HepG2 (cell line): ENCODE results near the gene PACSIN1. TPM values are rescaled to one million over a fixed set of nuclear protein-coding genes. Genes with fewer than 3 reads are reported as not detected.

Source experiments
- ATAC-seq: fragments of 200-7000 bp; cut with Tn5 transposase; 3 replicates; pipeline ENCODE4 v1.9.1; 2020; ENCODE audit warnings: mild to moderate bottlenecking, moderate library complexity
- BruUV-seq: library from RNA; stranded (reverse); fragments of 400-500 nt; replicated peaks from 2 replicates; lab custom pipeline; 2021; lab: Mats Ljungman, UMichigan
- CTCF ChIA-PET: fragments of 300-600 bp; formaldehyde crosslinking; extraction: SDS; loops from one replicate; lab custom pipeline; 2021; ENCODE audit warnings: low total read pairs, inconsistent platforms, low intra/inter-chr PET ratio; lab: Yijun Ruan, JAX
- POLR2A ChIA-PET: fragments of 350-600 bp; sonication (Branson Sonifier 250); formaldehyde crosslinking; loops from one replicate; lab custom pipeline; 2020; ENCODE audit warnings: antibody characterized with exemption, inconsistent platforms; lab: Yijun Ruan, JAX
- DNase-seq: peaks from one replicate; pipeline ENCODE4 v3.0.0-alpha.2; 2015; ENCODE audit warnings: low spot score
- FAIRE-seq: peaks from 3 replicates; lab custom pipeline; 2011; peaks lifted over from hg19 to GRCh38; lab: Jason Lieb, UNC
- H2AFZ ChIP-seq: one replicate; pipeline ENCODE4 v1.6.1; 2011; ENCODE audit warnings: low read length, inconsistent platforms
- H3K27ac ChIP-seq: fragments of 300-600 bp; 3 replicates; pipeline ENCODE4 v1.8.0; 2011; ENCODE audit warnings: mixed run types, mild to moderate bottlenecking, mixed read lengths, low read length, inconsistent platforms; ENCODE audit not compliant: insufficient read depth; ENCODE audit errors: extremely low read length
- H3K27me3 ChIP-seq, 2 experiments: fragments of 200-600 bp in 1 of 2; 2 replicates in 1 of 2; 3 replicates in 1 of 2; pipeline versions ENCODE4 v1.6.0 to v1.8.0; 2011; ENCODE audit warnings: low read length in 2 of 2, mild to moderate bottlenecking in 2 of 2, moderate library complexity in 2 of 2, inconsistent platforms in 1 of 2; ENCODE audit not compliant: insufficient read depth in 2 of 2, control insufficient read depth in 1 of 2
- H3K36me3 ChIP-seq, 2 experiments: fragments of 200-600 bp in 1 of 2; replicated peaks in 1 of 2; 2 replicates in 1 of 2; 3 replicates in 1 of 2; pipeline versions ENCODE4 v1.5.1 to v1.8.0; 2011; ENCODE audit warnings: low read length in 2 of 2, inconsistent platforms in 1 of 2; ENCODE audit not compliant: insufficient read depth in 2 of 2, control insufficient read depth in 1 of 2
- H3K4me1 ChIP-seq: 2 replicates; pipeline ENCODE4 v1.5.1; 2012; ENCODE audit warnings: low read length, inconsistent platforms; ENCODE audit not compliant: insufficient read depth
- H3K4me2 ChIP-seq: 2 replicates; pipeline ENCODE4 v1.6.0; 2011; ENCODE audit warnings: low read depth, low read length, inconsistent platforms
- H3K4me3 ChIP-seq, 3 experiments: fragments of 200-600 bp in 1 of 3; sonication (generic), shearing (Covaris generic) in 1 of 3; replicated peaks in 1 of 3; 2 replicates each; pipeline ENCODE4 v1.5.1; 2011 to 2016; ENCODE audit warnings: low read length in 3 of 3, inconsistent platforms in 2 of 3, low read depth in 2 of 3, mild to moderate bottlenecking in 2 of 3, control low read depth in 1 of 3, mixed read lengths in 1 of 3; ENCODE audit not compliant: insufficient read depth in 1 of 3
- H3K79me2 ChIP-seq: one replicate; pipeline ENCODE4 v1.6.1; 2011; ENCODE audit warnings: low read length, inconsistent platforms; ENCODE audit not compliant: insufficient read depth
- H3K9ac ChIP-seq: 2 replicates; pipeline ENCODE4 v1.6.0; 2011; ENCODE audit warnings: mild to moderate bottlenecking, low read depth, low read length, inconsistent platforms; ENCODE audit not compliant: insufficient read depth
- H3K9me3 ChIP-seq: 2 replicates; pipeline ENCODE4 v1.5.1; 2012; ENCODE audit warnings: mild to moderate bottlenecking, low read length
- H4K20me1 ChIP-seq: 2 replicates; pipeline ENCODE4 v1.6.0; 2011; ENCODE audit warnings: inconsistent platforms, mild to moderate bottlenecking, low read length, moderate library complexity; ENCODE audit not compliant: insufficient read depth
- AGO2 ChIP-seq: fragments of 200-400 bp; formaldehyde crosslinking; optimal IDR thresholded peaks from 2 replicates; pipeline ENCODE3; 2017; ENCODE audit warnings: mild to moderate bottlenecking, low read depth, low read length, moderate library complexity
- ATAD3A ChIP-seq: sonication (generic); formaldehyde crosslinking; IDR thresholded peaks from 2 replicates; pipeline ENCODE4 v1.4.0; 2020; ENCODE audit warnings: missing genetic modification reagents
- FOXP4 ChIP-seq: sonication (generic); formaldehyde crosslinking; IDR thresholded peaks from 2 replicates; pipeline ENCODE4 v1.4.0; 2020; ENCODE audit warnings: missing genetic modification reagents
- LCORL ChIP-seq, 2 experiments: fragments of 450-650 bp in 1 of 2; sonication (generic) in 1 of 2; formaldehyde crosslinking in 1 of 2; IDR thresholded peaks; 2 replicates each; pipeline versions ENCODE4 v1.5.0 to v1.6.1; 2017 to 2020; ENCODE audit warnings: antibody characterized with exemption in 1 of 2, missing genetic modification reagents in 1 of 2
- MLLT10 ChIP-seq: sonication (generic); formaldehyde crosslinking; IDR thresholded peaks from 2 replicates; pipeline ENCODE4 v1.4.0; 2020; ENCODE audit warnings: missing genetic modification reagents
- NFYC ChIP-seq: IDR thresholded peaks from 2 replicates; pipeline ENCODE4 v1.6.1; 2016; ENCODE audit warnings: missing genetic modification reagents, missing compliant biosample characterization
- NR0B2 ChIP-seq: sonication (generic); formaldehyde crosslinking; IDR thresholded peaks from 2 replicates; pipeline ENCODE4 v1.4.0; 2020; ENCODE audit warnings: mild to moderate bottlenecking, missing genetic modification reagents
- SAP130 ChIP-seq: IDR thresholded peaks from 2 replicates; pipeline ENCODE4 v1.6.1; 2016; ENCODE audit warnings: low read depth
- ZNF20 ChIP-seq: sonication (generic); formaldehyde crosslinking; IDR thresholded peaks from 2 replicates; pipeline ENCODE4 v1.4.0; 2020; ENCODE audit warnings: mild to moderate bottlenecking, moderate library complexity, missing genetic modification reagents
- ZNF24 ChIP-seq: fragments of 450-650 bp; IDR thresholded peaks from 2 replicates; pipeline ENCODE4 v1.6.1; 2017; ENCODE audit warnings: antibody characterized with exemption, mild to moderate bottlenecking
- ZNF253 ChIP-seq: sonication (generic); formaldehyde crosslinking; IDR thresholded peaks from 2 replicates; pipeline ENCODE4 v1.8.0; 2022; ENCODE audit warnings: mild to moderate bottlenecking, missing genetic modification reagents, borderline replicate concordance
- ZNF274 ChIP-seq: sonication (generic); formaldehyde crosslinking; IDR thresholded peaks from 2 replicates; pipeline ENCODE4 v1.5.1; 2020; ENCODE audit warnings: mild to moderate bottlenecking, missing genetic modification reagents
- ZNF280D ChIP-seq: sonication (generic); formaldehyde crosslinking; IDR thresholded peaks from 2 replicates; pipeline ENCODE4 v1.5.1; 2020; ENCODE audit warnings: mild to moderate bottlenecking, missing genetic modification reagents
- ZNF83 ChIP-seq: sonication (generic); formaldehyde crosslinking; IDR thresholded peaks from 2 replicates; pipeline ENCODE4 v1.4.0; 2020; ENCODE audit warnings: missing genetic modification reagents, mild to moderate bottlenecking, borderline replicate concordance
- WGBS: methylation state at CpG from one replicate; pipeline ENCODE4 v1.1.6; 2017; ENCODE audit warnings: low lambda C conversion rate; 5-methylcytosine and 5-hydroxymethylcytosine counted together
- in situ Hi-C: cut with HindIII; loops from 2 replicates; pipeline ENCODE4 v1.10.0; 2017; ENCODE audit warnings: low pct_unique_long_range_greater_than_20kb; ENCODE audit not compliant: extremely low pct_ligation_motif_present
- intact Hi-C: fragments of 100-400 bp; cut with micrococcal nuclease; formaldehyde crosslinking; loops from one replicate; pipeline ENCODE4 v1.10.0; 2022; ENCODE audit not compliant: unreplicated experiment
- polyA plus RNA-seq, 8 experiments: library from polyadenylated mRNA; depleted of rRNA in 3 of 8; stranded (reverse) in 7 of 8; unstranded in 1 of 8; fragments of >200 nt; fragmentation: Illumina TruSeq in 4 of 8; extraction: Trizol in 4 of 8; gene quantifications; 2 replicates each; pipeline versions ENCODE4 v1.2.1 to v1.2.3, GENCODE V29; 2011 to 2016; ENCODE audit warnings: low read depth in 4 of 8, missing spikeins in 1 of 8, mixed read lengths in 1 of 8; ENCODE audit not compliant: insufficient read depth in 1 of 8
- total RNA-seq, 5 experiments: library from RNA; depleted of rRNA; stranded (reverse); fragments of >200 nt; fragmentation: Illumina TruSeq; extraction: Trizol; gene quantifications; 2 replicates each; pipeline ENCODE4 v1.2.3, GENCODE V29; 2016; ENCODE audit warnings: low read depth in 1 of 5
- TF ChIP-seq, protein P1 (sequence below): sonication (generic); formaldehyde crosslinking; IDR thresholded peaks from 2 replicates; pipeline ENCODE4 v1.8.1; 2023; ENCODE audit warnings: mild to moderate bottlenecking, missing genetic modification reagents
- TF ChIP-seq, protein P2 (sequence below): sonication (generic); formaldehyde crosslinking; IDR thresholded peaks from 2 replicates; pipeline ENCODE4 v1.4.0; 2020; ENCODE audit warnings: mild to moderate bottlenecking, missing genetic modification reagents

The PACSIN1 gene
- total and polyA plus RNA-seq, 2 of the 13 experiments (the other 11 are each of a cell fraction or from before 2014, with no cell fraction given) = not detected

DNA sequence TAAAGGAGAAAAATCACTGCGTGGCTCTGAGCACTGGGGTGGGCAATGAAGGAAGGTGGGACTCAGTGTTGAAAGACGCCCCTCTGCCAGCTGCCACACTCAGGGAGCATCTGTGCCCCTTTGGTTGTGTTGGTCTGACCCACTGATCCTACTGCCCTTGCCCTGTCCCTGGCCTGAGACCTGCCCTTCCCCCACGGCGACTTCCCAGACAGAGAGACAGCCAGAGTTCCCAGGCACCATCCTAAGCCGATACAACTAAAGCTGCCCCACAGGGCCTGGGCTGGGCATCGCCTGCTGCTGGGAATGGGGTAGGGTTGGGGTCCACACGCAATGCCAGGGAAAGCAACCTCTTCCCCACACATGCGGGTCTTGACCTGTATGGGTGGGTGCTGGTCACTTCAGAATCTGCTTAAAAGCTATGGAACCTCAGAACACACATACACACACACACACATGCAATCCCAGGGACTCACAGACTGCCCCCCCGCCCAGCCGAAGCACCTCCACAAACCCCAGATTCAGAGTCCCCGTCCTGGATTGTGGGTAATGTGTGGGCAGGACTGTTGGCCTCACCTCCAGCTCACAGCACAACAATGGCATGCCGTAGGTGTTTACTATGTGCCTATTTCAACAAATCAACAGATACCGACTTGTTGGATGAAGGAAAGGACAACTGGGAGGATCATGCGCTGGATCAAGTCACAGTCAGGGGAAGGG is 101.1 kb downstream of the PACSIN1 start:
- WGBS = 30% methylated on average over 11 of the region's 14 CpGs
- DNase-seq = peak; percentile 39
- POLR2A ChIA-PET = interaction anchor here (0.7 kb wide), 1 partner anchor 232 kb away, joined by 3 read pairs; no protein-coding TSS in a partner anchor
- Histone ChIP-seq H3K9ac (no peak overlapping the region), H3K27me3 (peaks cover 6 to 34% of the 10 kb centered on the region in 2 experiments; a peak in 4 of 5 replicates), H2AFZ (no peak overlapping the region), H3K79me2 (no peaks in the 10 kb centered on the region), H4K20me1 (no peaks in the 10 kb centered on the region), H3K36me3 (no peaks in the 10 kb centered on the region), H3K27ac (no peak overlapping the region), H3K4me1 (peaks cover 71% of the 10 kb centered on the region), H3K4me2 (peak overlapping the region; percentile 53), H3K9me3 (no peaks in the 10 kb centered on the region), H3K4me3 (no peak overlapping the region; a peak in 1 of 6 replicates)
- ATAC-seq = no peak; the same call in 1 of the 3 replicates
- FAIRE-seq = no peak
- intact Hi-C loops = no loop called here
- CTCF ChIA-PET = no interaction called here
- no TSS peak for BruUV-seq
- in situ Hi-C loops = no loop called here
- TF ChIP-seq LCORL (IDR thresholded peaks at IDR 0.05) (no peak), LCORL (CRISPR knock-in tag; IDR thresholded peaks at IDR 0.05) (no peak), FOXP4 (peak; percentile 50; the same call in 1 of the 2 replicates), ZNF280D (CRISPR knock-in tag) (no peak), ZNF253 (CRISPR knock-in tag) (no peak), ZNF83 (no peak), ATAD3A (CRISPR knock-in tag) (no peak), SAP130 (CRISPR knock-in tag) (no peak), NFYC (no peak), ZNF24 (no peak), ZNF20 (CRISPR knock-in tag) (no peak), MLLT10 (CRISPR knock-in tag) (no peak), AGO2 (no peak), ZNF274 (CRISPR knock-in tag) (no peak), NR0B2 (CRISPR knock-in tag) (no peak)
- TF ChIP-seq, protein P1, sequence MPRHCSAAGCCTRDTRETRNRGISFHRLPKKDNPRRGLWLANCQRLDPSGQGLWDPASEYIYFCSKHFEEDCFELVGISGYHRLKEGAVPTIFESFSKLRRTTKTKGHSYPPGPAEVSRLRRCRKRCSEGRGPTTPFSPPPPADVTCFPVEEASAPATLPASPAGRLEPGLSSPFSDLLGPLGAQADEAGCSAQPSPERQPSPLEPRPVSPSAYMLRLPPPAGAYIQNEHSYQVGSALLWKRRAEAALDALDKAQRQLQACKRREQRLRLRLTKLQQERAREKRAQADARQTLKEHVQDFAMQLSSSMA (CRISPR knock-in tag) = no peak
- TF ChIP-seq, protein P2, sequence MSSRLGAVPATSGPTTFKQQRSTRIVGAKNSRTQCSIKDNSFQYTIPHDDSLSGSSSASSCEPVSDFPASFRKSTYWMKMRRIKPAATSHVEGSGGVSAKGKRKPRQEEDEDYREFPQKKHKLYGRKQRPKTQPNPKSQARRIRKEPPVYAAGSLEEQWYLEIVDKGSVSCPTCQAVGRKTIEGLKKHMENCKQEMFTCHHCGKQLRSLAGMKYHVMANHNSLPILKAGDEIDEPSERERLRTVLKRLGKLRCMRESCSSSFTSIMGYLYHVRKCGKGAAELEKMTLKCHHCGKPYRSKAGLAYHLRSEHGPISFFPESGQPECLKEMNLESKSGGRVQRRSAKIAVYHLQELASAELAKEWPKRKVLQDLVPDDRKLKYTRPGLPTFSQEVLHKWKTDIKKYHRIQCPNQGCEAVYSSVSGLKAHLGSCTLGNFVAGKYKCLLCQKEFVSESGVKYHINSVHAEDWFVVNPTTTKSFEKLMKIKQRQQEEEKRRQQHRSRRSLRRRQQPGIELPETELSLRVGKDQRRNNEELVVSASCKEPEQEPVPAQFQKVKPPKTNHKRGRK (CRISPR knock-in tag) = no peak
